CD14-positive monocyte (primary cell): ENCODE results near the gene DYSF. TPM values are rescaled to one million over a fixed set of nuclear protein-coding genes. Genes with fewer than 3 reads are reported as not detected.
A peak's percentile ranks its signal among the peaks of the same experiment; 100 is the strongest.

ENCODE experiments used
- DNase-seq, 3 donors: peaks; one replicate each; pipeline ENCODE4 v3.0.0-alpha.2; 2011 to 2022
- H2AFZ ChIP-seq: 2 replicates; pipeline ENCODE4 v1.6.0; 2012; ENCODE audit warnings: mild to moderate bottlenecking, low read depth, low read length, inconsistent platforms; ENCODE audit not compliant: insufficient read depth, poor library complexity, severe bottlenecking
- H3K27ac ChIP-seq, 2 donors: 1 replicate in 1 of 2; 2 replicates in 1 of 2; pipeline ENCODE4 v1.5.1; 2012 to 2013; ENCODE audit warnings: low read length in 2 of 2, control low read depth in 1 of 2, inconsistent platforms in 1 of 2, low read depth in 1 of 2, mild to moderate bottlenecking in 1 of 2
- H3K27me3 ChIP-seq, 2 donors: one replicate each; pipeline versions ENCODE4 v1.6.0 to v1.6.1; 2011 to 2013; ENCODE audit warnings: low read length in 2 of 2; ENCODE audit not compliant: control insufficient read depth in 2 of 2, insufficient read depth in 2 of 2
- H3K36me3 ChIP-seq, 2 donors: replicated peaks in 1 of 2; 1 replicate in 1 of 2; 2 replicates in 1 of 2; pipeline versions ENCODE4 v1.5.1 to v1.6.1; 2012 to 2013; ENCODE audit warnings: low read length in 2 of 2, control low read depth in 1 of 2, inconsistent platforms in 1 of 2, mild to moderate bottlenecking in 1 of 2; ENCODE audit not compliant: insufficient read depth in 2 of 2, control insufficient read depth in 1 of 2
- H3K4me1 ChIP-seq, 2 donors: 1 replicate in 1 of 2; 2 replicates in 1 of 2; pipeline versions ENCODE4 v1.5.1 to v1.6.1; 2012 to 2013; ENCODE audit warnings: low read length in 2 of 2, control low read depth in 1 of 2, inconsistent platforms in 1 of 2, mild to moderate bottlenecking in 1 of 2, moderate library complexity in 1 of 2; ENCODE audit not compliant: insufficient read depth in 2 of 2, control insufficient read depth in 1 of 2
- H3K4me2 ChIP-seq: replicated peaks from 2 replicates; pipeline ENCODE3; 2012; ENCODE audit warnings: low read length, moderate library complexity, mild to moderate bottlenecking; ENCODE audit not compliant: poor library complexity, severe bottlenecking; ENCODE audit errors: extremely low read depth
- H3K4me3 ChIP-seq, 3 experiments: fragments of 200-600 bp in 1 of 3; sonication (generic) in 1 of 3; replicated peaks in 1 of 3; 1 replicate in 2 of 3; 2 replicates in 1 of 3; pipeline ENCODE4 v1.5.1; 2011 to 2013; ENCODE audit warnings: low read length in 3 of 3, mild to moderate bottlenecking in 3 of 3, control low read depth in 2 of 3, low read depth in 2 of 3, inconsistent platforms in 1 of 3, moderate library complexity in 1 of 3
- H3K79me2 ChIP-seq: 2 replicates; pipeline ENCODE4 v1.6.0; 2012; ENCODE audit warnings: mild to moderate bottlenecking, control low read depth, inconsistent platforms, low read length, moderate library complexity; ENCODE audit not compliant: insufficient read depth
- H3K9ac ChIP-seq: 2 replicates; pipeline ENCODE4 v1.6.0; 2017; ENCODE audit warnings: low read length, mild to moderate bottlenecking; ENCODE audit not compliant: insufficient read depth, poor library complexity, severe bottlenecking
- H3K9me3 ChIP-seq, 2 donors: replicated peaks in 1 of 2; 1 replicate in 1 of 2; 2 replicates in 1 of 2; pipeline versions ENCODE4 v1.5.1 to v1.6.1; 2012 to 2013; ENCODE audit warnings: low read length in 2 of 2, control low read depth in 1 of 2; ENCODE audit not compliant: control insufficient read depth in 1 of 2, insufficient read depth in 1 of 2
- H4K20me1 ChIP-seq: 2 replicates; pipeline ENCODE4 v1.6.0; 2012; ENCODE audit warnings: mild to moderate bottlenecking, low read length, control low read depth, moderate library complexity; ENCODE audit not compliant: insufficient read depth
- H3K27ac Mint-ChIP-seq, 7 donors: one replicate each; pipeline ENCODE4 v1.8.0; 2020; ENCODE audit warnings: mild to moderate bottlenecking in 7 of 7, mixed read lengths in 7 of 7, moderate library complexity in 6 of 7, inconsistent platforms in 2 of 7
- H3K27me3 Mint-ChIP-seq, 3 donors: one replicate each; pipeline ENCODE4 v1.8.0; 2021 to 2022; ENCODE audit warnings: low read depth in 3 of 3, mild to moderate bottlenecking in 3 of 3, mixed read lengths in 3 of 3, moderate library complexity in 3 of 3, inconsistent platforms in 1 of 3
- H3K36me3 Mint-ChIP-seq, 2 donors: one replicate each; pipeline ENCODE4 v1.8.0; 2020; ENCODE audit warnings: mixed read lengths in 2 of 2, inconsistent platforms in 1 of 2, mild to moderate bottlenecking in 1 of 2
- H3K4me1 Mint-ChIP-seq: one replicate; pipeline ENCODE4 v1.8.0; 2020; ENCODE audit warnings: mild to moderate bottlenecking, mixed read lengths
- H3K4me3 Mint-ChIP-seq, 2 donors: one replicate each; pipeline ENCODE4 v1.8.0; 2020; ENCODE audit warnings: mild to moderate bottlenecking in 2 of 2, mixed read lengths in 2 of 2, moderate library complexity in 1 of 2
- H3K9me3 Mint-ChIP-seq, 7 donors: one replicate each; pipeline ENCODE4 v1.8.0; 2020 to 2022; ENCODE audit warnings: mixed read lengths in 7 of 7, mild to moderate bottlenecking in 6 of 7, moderate library complexity in 6 of 7, inconsistent platforms in 2 of 7
- CTCF ChIP-seq: fragments of 200-600 bp; IDR thresholded peaks from one replicate; pipeline ENCODE4 v1.8.0; 2022; ENCODE audit warnings: antibody characterized with exemption, mild to moderate bottlenecking
- WGBS: methylation state at CpG from one replicate; pipeline ENCODE4 v1.1.5; 2013; ENCODE audit warnings: missing lambda C conversion rate; ENCODE audit not compliant: insufficient coverage; 5-methylcytosine and 5-hydroxymethylcytosine counted together
- intact Hi-C, 2 donors: fragments of 100-400 bp; cut with micrococcal nuclease; formaldehyde crosslinking; loops; one replicate each; pipeline versions ENCODE4 v1.15.0 to v1.15.1; 2023
- polyA plus RNA-seq, 3 donors: library from polyadenylated mRNA; depleted of rRNA in 1 of 3; unstranded in 2 of 3; stranded (reverse) in 1 of 3; fragments of 300-500 nt in 2 of 3; fragments of >200 nt in 1 of 3; fragmentation: Illumina TruSeq in 2 of 3; gene quantifications; 1 replicate in 2 of 3; 2 replicates in 1 of 3; pipeline ENCODE4 v1.2.3, GENCODE V29; 2012 to 2021

Gene DYSF
- polyA plus RNA-seq, 3 donors = 16.1 to 72.5 (median 31.2) TPM

- 60% methylated on average over 4 of the region's 9 CpGs for WGBS
- Mint-ChIP-seq H3K36me3 (peaks cover 89 to 94% of the 10 kb centered on the region in 2 donors), H3K27ac (peak overlapping the region in 1 of 7 donors; percentile 42), H3K9me3 (peaks cover 0 to 3% (median 0%) of the 10 kb centered on the region in 7 donors), H3K4me3 (no peak overlapping the region), H3K4me1 (peaks cover 6% of the 10 kb centered on the region), H3K27me3 (peaks cover 0 to 3% (median 3%) of the 10 kb centered on the region in 3 donors)
- Histone ChIP-seq H4K20me1 (peaks cover 76% of the 10 kb centered on the region), H3K9me3 (no peaks in the 10 kb centered on the region), H3K4me3 (no peak overlapping the region), H3K27ac (peak overlapping the region in 1 of 2 donors; percentile 14), H3K79me2 (no peaks in the 10 kb centered on the region), H3K27me3 (no peaks in the 10 kb centered on the region), H3K4me2 (no peak overlapping the region), H2AFZ (no peak overlapping the region), H3K36me3 (peaks cover 68 to 100% of the 10 kb centered on the region in 2 donors), H3K9ac (no peak overlapping the region), H3K4me1 (no peaks in the 10 kb centered on the region)
- intact Hi-C loops = no loop called here
- DNase-seq = peak in 2 of 3 donors; percentile 1 to 22
- no peak for TF ChIP-seq CTCF
Observed at GRCh38 chr2:71531522-71532047, 78.2 kb downstream of the DYSF start.

- intact Hi-C loops = no loop called here
Observed at GRCh38 chr2:71532327-71532726, 79.0 kb downstream of the DYSF start.

More at GRCh38 chr2:71532327-71532726, 79.0 kb downstream of the DYSF start:
- no peak overlapping the region for H3K4me2 ChIP-seq
- WGBS = no CpG with 5 or more reads among the region's 2 CpGs
- peaks cover 0 to 5% (median 3%) of the 10 kb centered on the region in 3 donors for H3K27me3 Mint-ChIP-seq
- peak overlapping the region in 1 of 2 donors; percentile 14 for H3K27ac ChIP-seq
- peaks cover 77% of the 10 kb centered on the region for H4K20me1 ChIP-seq
- TF ChIP-seq CTCF = no peak
- H3K27ac Mint-ChIP-seq = peak overlapping the region in 1 of 7 donors; percentile 3
- H3K9ac ChIP-seq = no peak overlapping the region
- H2AFZ ChIP-seq = no peak overlapping the region
- peaks cover 63 to 100% of the 10 kb centered on the region in 2 donors for H3K36me3 ChIP-seq
- H3K9me3 ChIP-seq = no peaks in the 10 kb centered on the region
- H3K79me2 ChIP-seq = no peaks in the 10 kb centered on the region
- peaks cover 6% of the 10 kb centered on the region for H3K4me1 Mint-ChIP-seq
- H3K4me1 ChIP-seq = no peaks in the 10 kb centered on the region
- H3K9me3 Mint-ChIP-seq = peaks cover 0 to 3% (median 0%) of the 10 kb centered on the region in 7 donors
- H3K36me3 Mint-ChIP-seq = peaks cover 89 to 94% of the 10 kb centered on the region in 2 donors
- DNase-seq = no peak
- no peak overlapping the region for H3K4me3 ChIP-seq
- no peaks in the 10 kb centered on the region for H3K27me3 ChIP-seq
- no peak overlapping the region for H3K4me3 Mint-ChIP-seq
